ENCODE results near the gene TH.

GRCh38 chr11:2173150-2173693, 1.6 kb upstream of the TH start:
- TF ChIP-seq CTCF (IDR thresholded peaks at IDR 0.05; ENCODE audit: low read depth, low read length), result peak; percentile 67
- TF ChIP-seq POLR2A (IDR thresholded peaks at IDR 0.05; ENCODE audit: extremely low read depth, insufficient read length), result no peak
- TF ChIP-seq MAX (IDR thresholded peaks at IDR 0.05; ENCODE audit: low read depth, low read length), result no peak

Data from NB4 (cell line).